ENCODE measurements around the gene GPX5.
A peak's percentile ranks its signal among the peaks of the same experiment; 100 is the strongest.

Gene GPX5

GRCh38 chr6:28568515-28569108 lies 42.9 kb downstream of the GPX5 start:
- no peaks in the 10 kb centered on the region for H3K9me3 ChIP-seq (ENCODE audit: severe bottlenecking)
- ATAC-seq (ENCODE audit: low read depth), result no peak
- H3K27ac ChIP-seq (ENCODE audit: poor library complexity, severe bottlenecking), result no peak overlapping the region
- no peaks in the 10 kb centered on the region for H3K4me1 ChIP-seq (ENCODE audit: insufficient read depth, poor library complexity, severe bottlenecking)
- no peak for TF ChIP-seq CTCF (IDR thresholded peaks at IDR 0.05; ENCODE audit: poor library complexity, severe bottlenecking)
- no peak overlapping the region for H3K4me3 ChIP-seq (ENCODE audit: severe bottlenecking)
- H3K36me3 ChIP-seq (ENCODE audit: low read depth), result peaks cover 7% of the 10 kb centered on the region
- H3K27me3 ChIP-seq (ENCODE audit: insufficient read depth, poor library complexity, severe bottlenecking), result peaks cover 8% of the 10 kb centered on the region
- no peak for DNase-seq (ENCODE audit: low spot score)

GRCh38 chr6:28569748-28570147 lies 44.1 kb downstream of the GPX5 start:
- no peak overlapping the region for H3K27ac ChIP-seq (ENCODE audit: poor library complexity, severe bottlenecking)
- no peaks in the 10 kb centered on the region for H3K27me3 ChIP-seq (ENCODE audit: insufficient read depth, poor library complexity, severe bottlenecking)
- H3K4me3 ChIP-seq (ENCODE audit: severe bottlenecking), result no peak overlapping the region
- no peak for DNase-seq (ENCODE audit: low spot score)
- ATAC-seq (ENCODE audit: low read depth), result no peak
- TF ChIP-seq CTCF (IDR thresholded peaks at IDR 0.05; ENCODE audit: poor library complexity, severe bottlenecking), result no peak
- no peaks in the 10 kb centered on the region for H3K9me3 ChIP-seq (ENCODE audit: severe bottlenecking)
- peaks cover 11% of the 10 kb centered on the region for H3K36me3 ChIP-seq (ENCODE audit: low read depth)
- no peaks in the 10 kb centered on the region for H3K4me1 ChIP-seq (ENCODE audit: insufficient read depth, poor library complexity, severe bottlenecking)

- no peak for DNase-seq (ENCODE audit: low spot score)
- TF ChIP-seq CTCF (IDR thresholded peaks at IDR 0.05; ENCODE audit: poor library complexity, severe bottlenecking), result peak; percentile 36
Observed at GRCh38 chr6:28580475-28580874, 54.8 kb downstream of the GPX5 start.

GRCh38 chr6:28583463-28583862 lies 57.8 kb downstream of the GPX5 start:
- no peak for ATAC-seq (ENCODE audit: low read depth)
- Histone ChIP-seq H3K9me3 (ENCODE audit: severe bottlenecking) (no peaks in the 10 kb centered on the region), H3K4me1 (ENCODE audit: insufficient read depth, poor library complexity, severe bottlenecking) (peaks cover 17% of the 10 kb centered on the region), H3K4me3 (ENCODE audit: severe bottlenecking) (no peak overlapping the region), H3K27ac (ENCODE audit: poor library complexity, severe bottlenecking) (no peak overlapping the region), H3K36me3 (ENCODE audit: low read depth) (peaks cover 3% of the 10 kb centered on the region; the same call in 1 of the 2 replicates), H3K27me3 (ENCODE audit: insufficient read depth, poor library complexity, severe bottlenecking) (no peaks in the 10 kb centered on the region)
- no peak for DNase-seq (ENCODE audit: low spot score)
- no peak for TF ChIP-seq CTCF (IDR thresholded peaks at IDR 0.05; ENCODE audit: poor library complexity, severe bottlenecking)

More at GRCh38 chr6:28580475-28580874, 54.8 kb downstream of the GPX5 start:
- no peak overlapping the region for H3K4me3 ChIP-seq (ENCODE audit: severe bottlenecking)
- H3K36me3 ChIP-seq (ENCODE audit: low read depth), result peaks cover 3% of the 10 kb centered on the region; the same call in 1 of the 2 replicates
- H3K9me3 ChIP-seq (ENCODE audit: severe bottlenecking), result no peaks in the 10 kb centered on the region
- H3K27me3 ChIP-seq (ENCODE audit: insufficient read depth, poor library complexity, severe bottlenecking), result no peaks in the 10 kb centered on the region
- H3K4me1 ChIP-seq (ENCODE audit: insufficient read depth, poor library complexity, severe bottlenecking), result peaks cover 3% of the 10 kb centered on the region
- ATAC-seq (ENCODE audit: low read depth), result no peak
- no peak overlapping the region for H3K27ac ChIP-seq (ENCODE audit: poor library complexity, severe bottlenecking)

Data from RWPE2 (cell line).